HG03432 (cell line): ENCODE measurements around the gene IGFBP2.

Experiments used
- ATAC-seq: cut with Tn5 transposase; IDR thresholded peaks from one replicate; pipeline ENCODE4 v1.9.1; 2021; ENCODE audit warnings: mild to moderate bottlenecking, moderate library complexity; ENCODE audit not compliant: unreplicated experiment

The IGFBP2 gene

GRCh38 chr2:216615298-216616082 lies 17.7 kb upstream of the IGFBP2 start:
- no peak for ATAC-seq

- ATAC-seq, result no peak
Observed at GRCh38 chr2:216616083-216616678, 17.0 kb upstream of the IGFBP2 start.

GRCh38 chr2:216617159-216617815 lies 15.9 kb upstream of the IGFBP2 start:
- ATAC-seq, result no peak

GRCh38 chr2:216618785-216619184 lies 14.4 kb upstream of the IGFBP2 start:
- ATAC-seq, result no peak

- ATAC-seq, result no peak
Observed at GRCh38 chr2:216619411-216620393, 13.5 kb upstream of the IGFBP2 start.

GRCh38 chr2:216620786-216621185 lies 12.4 kb upstream of the IGFBP2 start:
- no peak for ATAC-seq

GRCh38 chr2:216621292-216621691 lies 11.9 kb upstream of the IGFBP2 start:
- no peak for ATAC-seq

- ATAC-seq, result no peak
Observed at GRCh38 chr2:216622526-216622925, 10.7 kb upstream of the IGFBP2 start.

- ATAC-seq, result no peak
Observed at GRCh38 chr2:216624251-216624650, 9.0 kb upstream of the IGFBP2 start.

- ATAC-seq, result no peak
Observed at GRCh38 chr2:216626168-216626874, 6.9 kb upstream of the IGFBP2 start.

- no peak for ATAC-seq
Observed at GRCh38 chr2:216626875-216627245, 6.4 kb upstream of the IGFBP2 start.

- ATAC-seq, result no peak
Observed at GRCh38 chr2:216629784-216630183, 3.4 kb upstream of the IGFBP2 start.

GRCh38 chr2:216632346-216632951 lies 771 bp upstream of the IGFBP2 start:
- ATAC-seq, result no peak

- ATAC-seq, result peak; percentile 17
Observed at GRCh38 chr2:216633616-216634369, 573 bp downstream of the IGFBP2 start.

- ATAC-seq, result no peak
Observed at GRCh38 chr2:216634370-216635148, 1.3 kb downstream of the IGFBP2 start.

- ATAC-seq, result no peak
Observed at GRCh38 chr2:216635171-216635570, 2.0 kb downstream of the IGFBP2 start.

- no peak for ATAC-seq
Observed at GRCh38 chr2:216635701-216636550, 2.7 kb downstream of the IGFBP2 start.
